NCI-H1417 treated with DMSO at 0.1 percent for 48 hours (cell line): ENCODE measurements around the gene ZNRF3.

Experiments
- DNase-seq: peaks from one replicate; lab custom pipeline; 2025; lab: John Stamatoyannopoulos, UW

Gene ZNRF3

GRCh38 chr22:29011240-29012100, 128.1 kb downstream of the ZNRF3 start:
- no peak for DNase-seq

- DNase-seq, result no peak
These were observed 128.7 kb downstream of the ZNRF3 start for GRCh38 chr22:29012101-29012433.

GRCh38 chr22:29012952-29013351, 129.6 kb downstream of the ZNRF3 start:
- DNase-seq, result no peak

GRCh38 chr22:29014293-29014692, 130.9 kb downstream of the ZNRF3 start:
- DNase-seq, result no peak

GRCh38 chr22:29014773-29015172, 131.4 kb downstream of the ZNRF3 start:
- no peak for DNase-seq

GRCh38 chr22:29016067-29016938, 132.9 kb downstream of the ZNRF3 start:
- no peak for DNase-seq

GRCh38 chr22:29018293-29019189, 135.2 kb downstream of the ZNRF3 start:
- DNase-seq, result no peak

- DNase-seq, result no peak
These were observed 138.9 kb downstream of the ZNRF3 start for GRCh38 chr22:29022101-29022817.

GRCh38 chr22:29023172-29023796, 139.9 kb downstream of the ZNRF3 start:
- no peak for DNase-seq

- DNase-seq, result no peak
These were observed 143.2 kb downstream of the ZNRF3 start for GRCh38 chr22:29026579-29026978.

GRCh38 chr22:29028468-29028867, 145.1 kb downstream of the ZNRF3 start:
- no peak for DNase-seq

- no peak for DNase-seq
These were observed 146.0 kb downstream of the ZNRF3 start for GRCh38 chr22:29029202-29030000.

- DNase-seq, result no peak
These were observed 146.7 kb downstream of the ZNRF3 start for GRCh38 chr22:29030016-29030617.

GRCh38 chr22:29030618-29031226, 147.3 kb downstream of the ZNRF3 start:
- no peak for DNase-seq

GRCh38 chr22:29031227-29032011, 148.0 kb downstream of the ZNRF3 start:
- DNase-seq, result no peak

- no peak for DNase-seq
These were observed 148.7 kb downstream of the ZNRF3 start for GRCh38 chr22:29032014-29032475.

GRCh38 chr22:29032584-29032983, 149.2 kb downstream of the ZNRF3 start:
- DNase-seq, result no peak

- no peak for DNase-seq
These were observed 154.1 kb downstream of the ZNRF3 start for GRCh38 chr22:29037340-29037932.
